Astrocyte (in vitro differentiated cells and primary cell): ENCODE results near the gene WNT7A. TPM values are rescaled to one million over a fixed set of nuclear protein-coding genes. Genes with fewer than 3 reads are reported as not detected.

ENCODE experiments used
- DNase-seq: peaks from one replicate; pipeline ENCODE4 v3.0.0-alpha.2; 2010; ENCODE audit warnings: low read depth
- FAIRE-seq: peaks from 2 replicates; lab custom pipeline; 2011; peaks lifted over from hg19 to GRCh38; lab: Jason Lieb, UNC
- H2AFZ ChIP-seq: 2 replicates; pipeline ENCODE4 v1.6.0; 2012; ENCODE audit warnings: low read depth, low read length, inconsistent platforms
- H3K27ac ChIP-seq: 2 replicates; pipeline ENCODE4 v1.5.1; 2011; ENCODE audit warnings: low read depth, low read length, inconsistent platforms
- H3K27me3 ChIP-seq: 2 replicates; pipeline ENCODE4 v1.6.0; 2011; ENCODE audit warnings: low read length, inconsistent platforms; ENCODE audit not compliant: insufficient read depth
- H3K36me3 ChIP-seq: 2 replicates; pipeline ENCODE4 v1.5.1; 2011; ENCODE audit warnings: low read length, inconsistent platforms; ENCODE audit not compliant: insufficient read depth
- H3K4me1 ChIP-seq: 2 replicates; pipeline ENCODE4 v1.5.1; 2011; ENCODE audit warnings: low read length, inconsistent platforms; ENCODE audit not compliant: insufficient read depth
- H3K4me2 ChIP-seq: 2 replicates; pipeline ENCODE4 v1.6.0; 2012; ENCODE audit warnings: low read length, inconsistent platforms
- H3K4me3 ChIP-seq: 2 replicates; pipeline ENCODE4 v1.5.1; 2011; ENCODE audit warnings: low read depth, mild to moderate bottlenecking, low read length, inconsistent platforms; ENCODE audit not compliant: insufficient read depth
- H3K79me2 ChIP-seq: 2 replicates; pipeline ENCODE4 v1.6.0; 2012; ENCODE audit warnings: mild to moderate bottlenecking, low read length, inconsistent platforms; ENCODE audit not compliant: insufficient read depth
- H3K9ac ChIP-seq: 2 replicates; pipeline ENCODE4 v1.6.0; 2012; ENCODE audit warnings: mild to moderate bottlenecking, low read length, inconsistent platforms
- H3K9me3 ChIP-seq: 2 replicates; pipeline ENCODE4 v1.5.1; 2012; ENCODE audit warnings: low read depth, mild to moderate bottlenecking, low read length, inconsistent platforms; ENCODE audit not compliant: insufficient read depth
- H4K20me1 ChIP-seq: 2 replicates; pipeline ENCODE4 v1.6.0; 2012; ENCODE audit warnings: low read length, inconsistent platforms; ENCODE audit not compliant: insufficient read depth
- H3K27ac Mint-ChIP-seq: one replicate; pipeline ENCODE4 v1.8.0; 2021; ENCODE audit warnings: mild to moderate bottlenecking, mixed read lengths; ENCODE audit not compliant: unreplicated experiment
- H3K27me3 Mint-ChIP-seq: one replicate; pipeline ENCODE4 v1.8.0; 2021; ENCODE audit warnings: low read depth, mixed read lengths; ENCODE audit not compliant: unreplicated experiment
- H3K36me3 Mint-ChIP-seq: one replicate; pipeline ENCODE4 v1.8.0; 2021; ENCODE audit warnings: low read depth, mixed read lengths; ENCODE audit not compliant: unreplicated experiment
- H3K4me1 Mint-ChIP-seq: one replicate; pipeline ENCODE4 v1.8.0; 2021; ENCODE audit warnings: low read depth, mixed read lengths; ENCODE audit not compliant: unreplicated experiment
- H3K4me3 Mint-ChIP-seq: one replicate; pipeline ENCODE4 v1.8.0; 2021; ENCODE audit warnings: mild to moderate bottlenecking, moderate library complexity, mixed read lengths; ENCODE audit not compliant: unreplicated experiment
- H3K9me3 Mint-ChIP-seq: one replicate; pipeline ENCODE4 v1.8.0; 2021; ENCODE audit warnings: mild to moderate bottlenecking, mixed read lengths; ENCODE audit not compliant: unreplicated experiment
- EZH2 ChIP-seq: IDR thresholded peaks from 2 replicates; pipeline ENCODE4 v1.6.1; 2012; ENCODE audit warnings: mild to moderate bottlenecking, low read length, inconsistent platforms; ENCODE audit not compliant: insufficient read depth
- total RNA-seq: library from RNA; stranded (reverse); gene quantifications from 2 replicates; pipeline ENCODE4 v1.2.1, GENCODE V29; 2021
- TF ChIP-seq, protein P1 (sequence below): IDR thresholded peaks from 2 replicates; pipeline ENCODE4 v1.5.1; 2011; ENCODE audit warnings: low read depth, mild to moderate bottlenecking, inconsistent platforms, low read length, moderate library complexity; ENCODE audit not compliant: insufficient read depth

The WNT7A gene
- total RNA-seq, 1 donor from 2014 or later, result 1.7 TPM

DNA sequence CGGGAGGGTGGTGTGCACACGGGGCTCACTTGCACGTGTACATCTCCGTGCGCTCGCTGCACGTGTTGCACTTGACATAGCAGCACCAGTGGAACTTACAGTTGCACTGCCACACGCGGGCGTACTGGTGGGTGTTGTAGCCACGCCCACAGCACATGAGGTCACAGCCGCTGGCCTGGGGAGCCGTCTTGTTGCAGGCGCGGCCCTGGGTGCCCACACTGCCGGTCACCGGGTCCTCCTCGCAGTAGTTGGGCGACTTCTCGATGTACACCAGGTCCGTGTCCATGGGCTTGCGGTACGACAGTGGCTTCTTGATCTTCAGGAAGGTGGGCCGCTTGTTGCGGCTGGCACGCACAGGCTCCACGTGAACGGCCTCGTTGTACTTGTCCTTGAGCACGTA, 61.0 kb downstream of the WNT7A start:
- Histone ChIP-seq H3K4me1 (no peaks in the 10 kb centered on the region), H3K9me3 (peaks cover 37% of the 10 kb centered on the region), H3K4me2 (no peak overlapping the region), H4K20me1 (no peaks in the 10 kb centered on the region), H3K4me3 (no peak overlapping the region), H3K79me2 (no peaks in the 10 kb centered on the region), H3K9ac (no peak overlapping the region), H3K27ac (no peak overlapping the region), H3K36me3 (no peaks in the 10 kb centered on the region), H3K27me3 (no peaks in the 10 kb centered on the region), H2AFZ (no peak overlapping the region)
- FAIRE-seq (no peak), DNase-seq (no peak)
- H3K27ac Mint-ChIP-seq, result no peak overlapping the region
- peaks cover 2% of the 10 kb centered on the region for H3K27me3 Mint-ChIP-seq
- peaks cover 36% of the 10 kb centered on the region for H3K9me3 Mint-ChIP-seq
- H3K4me1 Mint-ChIP-seq, result no peaks in the 10 kb centered on the region
- H3K4me3 Mint-ChIP-seq, result no peak overlapping the region
- TF ChIP-seq, protein P1, sequence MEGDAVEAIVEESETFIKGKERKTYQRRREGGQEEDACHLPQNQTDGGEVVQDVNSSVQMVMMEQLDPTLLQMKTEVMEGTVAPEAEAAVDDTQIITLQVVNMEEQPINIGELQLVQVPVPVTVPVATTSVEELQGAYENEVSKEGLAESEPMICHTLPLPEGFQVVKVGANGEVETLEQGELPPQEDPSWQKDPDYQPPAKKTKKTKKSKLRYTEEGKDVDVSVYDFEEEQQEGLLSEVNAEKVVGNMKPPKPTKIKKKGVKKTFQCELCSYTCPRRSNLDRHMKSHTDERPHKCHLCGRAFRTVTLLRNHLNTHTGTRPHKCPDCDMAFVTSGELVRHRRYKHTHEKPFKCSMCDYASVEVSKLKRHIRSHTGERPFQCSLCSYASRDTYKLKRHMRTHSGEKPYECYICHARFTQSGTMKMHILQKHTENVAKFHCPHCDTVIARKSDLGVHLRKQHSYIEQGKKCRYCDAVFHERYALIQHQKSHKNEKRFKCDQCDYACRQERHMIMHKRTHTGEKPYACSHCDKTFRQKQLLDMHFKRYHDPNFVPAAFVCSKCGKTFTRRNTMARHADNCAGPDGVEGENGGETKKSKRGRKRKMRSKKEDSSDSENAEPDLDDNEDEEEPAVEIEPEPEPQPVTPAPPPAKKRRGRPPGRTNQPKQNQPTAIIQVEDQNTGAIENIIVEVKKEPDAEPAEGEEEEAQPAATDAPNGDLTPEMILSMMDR, result no peak
- TF ChIP-seq EZH2, result no peak
- peaks cover 5% of the 10 kb centered on the region for H3K36me3 Mint-ChIP-seq

DNA sequence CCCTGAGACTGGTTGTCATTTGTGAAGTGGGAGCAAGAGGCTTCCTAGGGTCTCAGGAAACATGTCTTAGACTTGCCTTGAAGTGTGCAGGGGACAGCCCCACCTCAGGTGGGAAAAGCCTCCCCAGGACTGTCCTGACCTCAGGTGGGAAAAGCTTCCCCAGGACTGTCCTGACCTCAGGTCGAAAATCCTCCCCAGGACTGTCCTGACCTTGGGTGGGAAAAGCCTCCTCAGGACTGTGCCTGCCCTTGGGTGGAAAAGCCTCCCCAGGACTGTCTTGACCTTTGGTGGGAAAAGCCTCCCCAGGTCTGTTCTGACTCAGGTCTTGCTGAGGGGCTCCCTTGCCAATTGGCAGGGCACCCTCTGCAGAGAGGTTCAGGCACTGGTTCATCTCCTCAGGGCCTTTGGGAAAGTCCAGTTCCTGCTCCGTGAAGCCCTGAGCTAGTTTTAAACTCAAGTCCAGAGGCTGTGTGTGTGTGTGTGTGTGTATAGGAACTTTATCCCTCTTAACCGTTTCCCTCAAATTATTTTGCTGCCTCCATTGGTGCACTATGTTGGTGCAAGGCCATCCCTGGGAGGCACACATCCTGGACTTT, 64.7 kb downstream of the WNT7A start:
- no peaks in the 10 kb centered on the region for H3K36me3 ChIP-seq
- no peak overlapping the region for H3K4me3 Mint-ChIP-seq
- FAIRE-seq (no peak), DNase-seq (no peak)
- H3K36me3 Mint-ChIP-seq, result peaks cover 5% of the 10 kb centered on the region
- H3K9ac ChIP-seq, result no peak overlapping the region
- H4K20me1 ChIP-seq, result no peaks in the 10 kb centered on the region
- H3K79me2 ChIP-seq, result no peaks in the 10 kb centered on the region
- H3K4me1 Mint-ChIP-seq, result no peaks in the 10 kb centered on the region
- H2AFZ ChIP-seq, result no peak overlapping the region
- H3K27me3 Mint-ChIP-seq, result peaks cover 2% of the 10 kb centered on the region
- peaks cover 45% of the 10 kb centered on the region for H3K9me3 ChIP-seq
- no peak overlapping the region for H3K4me2 ChIP-seq
- H3K4me1 ChIP-seq, result no peaks in the 10 kb centered on the region
- H3K27me3 ChIP-seq, result no peaks in the 10 kb centered on the region
- peaks cover 40% of the 10 kb centered on the region for H3K9me3 Mint-ChIP-seq
- no peak overlapping the region for H3K4me3 ChIP-seq
- H3K27ac ChIP-seq, result no peak overlapping the region
- no peak overlapping the region for H3K27ac Mint-ChIP-seq
- TF ChIP-seq, protein P1, result no peak
- no peak for TF ChIP-seq EZH2

DNA sequence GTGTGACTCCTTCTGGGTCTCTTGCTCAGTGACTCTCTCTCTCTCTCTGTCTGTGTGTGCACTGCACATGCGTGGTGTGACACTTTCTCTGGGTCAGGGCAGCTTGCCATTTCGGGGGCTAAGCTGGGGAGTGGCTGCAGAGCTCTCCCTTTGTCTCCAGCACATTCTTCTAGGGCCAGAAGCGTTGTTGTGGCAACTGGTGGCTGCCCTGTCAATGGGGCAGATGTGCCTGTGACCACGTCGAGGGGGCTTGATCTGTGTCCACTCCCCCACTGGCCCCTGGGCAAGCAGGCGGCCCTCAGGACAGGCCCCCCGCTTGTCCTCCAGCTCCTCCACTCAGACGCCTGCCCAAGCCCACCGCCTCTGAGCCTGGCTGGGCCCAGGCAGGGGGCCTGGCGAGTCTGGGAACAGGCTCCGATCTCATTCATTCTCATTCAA, 67.8 kb downstream of the WNT7A start:
- no peaks in the 10 kb centered on the region for H3K79me2 ChIP-seq
- H3K4me3 Mint-ChIP-seq, result no peak overlapping the region
- no peaks in the 10 kb centered on the region for H3K27me3 ChIP-seq
- H3K4me1 ChIP-seq, result no peaks in the 10 kb centered on the region
- no peak overlapping the region for H3K4me2 ChIP-seq
- no peak overlapping the region for H3K9ac ChIP-seq
- H3K36me3 Mint-ChIP-seq, result peaks cover 7% of the 10 kb centered on the region
- no peaks in the 10 kb centered on the region for H4K20me1 ChIP-seq
- DNase-seq (no peak), FAIRE-seq (no peak)
- no peak overlapping the region for H2AFZ ChIP-seq
- no peaks in the 10 kb centered on the region for H3K4me1 Mint-ChIP-seq
- peaks cover 39% of the 10 kb centered on the region for H3K9me3 ChIP-seq
- H3K9me3 Mint-ChIP-seq, result peaks cover 38% of the 10 kb centered on the region
- H3K27ac Mint-ChIP-seq, result no peak overlapping the region
- H3K4me3 ChIP-seq, result no peak overlapping the region
- H3K27me3 Mint-ChIP-seq, result peaks cover 7% of the 10 kb centered on the region
- no peak overlapping the region for H3K27ac ChIP-seq
- no peaks in the 10 kb centered on the region for H3K36me3 ChIP-seq
- no peak for TF ChIP-seq EZH2
- TF ChIP-seq, protein P1, result no peak
